Measurements from ENCODE around the gene DNHD1.

DNA sequence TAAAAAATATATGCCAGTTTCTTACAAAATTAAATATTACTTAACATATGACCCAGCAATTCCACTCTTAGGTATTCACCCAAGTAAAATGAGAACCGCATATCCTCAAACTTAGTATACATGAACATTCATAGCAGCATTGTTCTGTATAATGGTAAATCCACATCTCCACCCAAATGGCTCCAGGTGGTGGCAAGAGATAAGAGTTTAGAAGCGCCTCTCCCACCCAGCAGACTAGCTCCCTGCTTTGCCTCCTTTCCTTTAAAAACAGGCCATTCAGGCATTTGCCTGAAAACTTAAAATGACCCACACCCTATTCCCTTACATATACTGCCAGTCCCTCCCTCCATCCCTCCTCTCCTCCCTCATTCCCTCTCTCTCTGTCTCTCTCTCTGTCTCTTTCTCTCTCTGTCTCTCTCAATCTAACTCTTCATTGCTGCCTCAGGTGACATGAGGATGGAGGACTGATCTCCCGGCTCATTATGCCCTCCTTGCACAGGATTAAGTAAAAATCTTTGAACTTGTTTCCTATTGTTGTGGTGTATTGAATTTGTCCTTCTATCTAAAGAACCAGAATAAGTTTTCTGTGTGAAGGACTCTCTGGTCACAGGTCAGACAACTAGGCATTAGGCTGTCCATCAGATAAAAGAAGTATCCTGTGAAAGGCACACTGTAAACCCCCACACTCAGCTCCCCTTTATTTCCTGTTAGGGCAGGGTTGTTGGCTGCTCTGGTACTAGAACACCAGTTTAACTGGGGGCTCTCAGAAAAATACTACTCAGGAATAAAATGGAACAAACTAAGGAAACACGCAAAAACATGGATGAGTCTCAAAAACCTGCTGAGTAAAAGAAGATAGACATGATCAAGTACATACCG is 58.0 kb downstream of the DNHD1 start:
- TF ChIP-seq, protein P1, sequence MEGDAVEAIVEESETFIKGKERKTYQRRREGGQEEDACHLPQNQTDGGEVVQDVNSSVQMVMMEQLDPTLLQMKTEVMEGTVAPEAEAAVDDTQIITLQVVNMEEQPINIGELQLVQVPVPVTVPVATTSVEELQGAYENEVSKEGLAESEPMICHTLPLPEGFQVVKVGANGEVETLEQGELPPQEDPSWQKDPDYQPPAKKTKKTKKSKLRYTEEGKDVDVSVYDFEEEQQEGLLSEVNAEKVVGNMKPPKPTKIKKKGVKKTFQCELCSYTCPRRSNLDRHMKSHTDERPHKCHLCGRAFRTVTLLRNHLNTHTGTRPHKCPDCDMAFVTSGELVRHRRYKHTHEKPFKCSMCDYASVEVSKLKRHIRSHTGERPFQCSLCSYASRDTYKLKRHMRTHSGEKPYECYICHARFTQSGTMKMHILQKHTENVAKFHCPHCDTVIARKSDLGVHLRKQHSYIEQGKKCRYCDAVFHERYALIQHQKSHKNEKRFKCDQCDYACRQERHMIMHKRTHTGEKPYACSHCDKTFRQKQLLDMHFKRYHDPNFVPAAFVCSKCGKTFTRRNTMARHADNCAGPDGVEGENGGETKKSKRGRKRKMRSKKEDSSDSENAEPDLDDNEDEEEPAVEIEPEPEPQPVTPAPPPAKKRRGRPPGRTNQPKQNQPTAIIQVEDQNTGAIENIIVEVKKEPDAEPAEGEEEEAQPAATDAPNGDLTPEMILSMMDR (IDR thresholded peaks at IDR 0.05), result no peak
- TF ChIP-seq EZH2phosphoT487 (IDR thresholded peaks at IDR 0.05), result no peak

Measured in neural progenitor cell (in vitro differentiated cells).